ENCODE data around the gene GRAMD4. TPM values are rescaled to one million over a fixed set of nuclear protein-coding genes. Genes with fewer than 3 reads are reported as not detected.

GRAMD4 gene
- total and polyA plus RNA-seq, 10 of the 15 experiments (the other 5 are each of a cell fraction or from before 2014, with no cell fraction given) = 0.21 to 45.5 (median 10.6) TPM

GRCh38 chr22:46682011-46682731 lies 62.0 kb downstream of the GRAMD4 start:
- 0 out of 2 replicates have a peak, but pooled peaks cover 2% of the 10 kb centered on the region for H4K20me1 ChIP-seq (ENCODE audit: control insufficient read depth, insufficient read depth)
- H3K9me3 ChIP-seq (replicated peaks; ENCODE audit: control insufficient read depth, insufficient read depth, low read length) = no peaks in the 10 kb centered on the region
- H3K36me3 ChIP-seq (ENCODE audit: control insufficient read depth in 2 of 2, insufficient read depth in 2 of 2, low read length in 1 of 2) = peaks cover 1 to 16% of the 10 kb centered on the region in 2 experiments; a peak in 3 of 4 replicates
- peaks cover 26% of the 10 kb centered on the region for H3K4me1 ChIP-seq (ENCODE audit: control insufficient read depth, insufficient read depth, low read length)
- H3K4me3 ChIP-seq = no peak overlapping the region
- ChIA-PET CTCF (interaction anchor here (0.6 to 4.5 kb wide), 9 partner anchors 10 to 649 kb away, joined by 3 to 37 read pairs (median 4); no protein-coding TSS in a partner anchor), POLR2A (no interaction called here), SMC1A (ENCODE audit: uncharacterized antibody, unreplicated experiment) (interaction anchor here (1.1 to 3.1 kb wide), 3 partner anchors 15 to 118 kb away, joined by 3 to 13 read pairs (median 4); no protein-coding TSS in a partner anchor), RAD21 (ENCODE audit: unreplicated experiment) (interaction anchor here (1.9 kb wide), 1 partner anchor 119 kb away, joined by 8 read pairs; no protein-coding TSS in a partner anchor)
- H3K9ac ChIP-seq (ENCODE audit: control insufficient read depth, insufficient read depth, low read length) = no peak overlapping the region
- intact Hi-C loops (cut with micrococcal nuclease; ENCODE audit: unreplicated experiment) (no loop called here), in situ Hi-C loops (cut with MboI) (no loop called here)
- no peak overlapping the region for H2AFZ ChIP-seq (ENCODE audit: control insufficient read depth, low read depth, low read length)
- no peaks in the 10 kb centered on the region for H3K79me2 ChIP-seq (ENCODE audit: control insufficient read depth, insufficient read depth, low read length)
- TF ChIP-seq CHD2 (IDR thresholded peaks at IDR 0.05; ENCODE audit: borderline replicate concordance, low read depth, low read length) (no peak), MTA3 (IDR thresholded peaks at IDR 0.05; ENCODE audit: borderline replicate concordance, low read length) (0 out of 2 replicates have a peak, but pooled peaks have one; percentile 26)
- no peaks in the 10 kb centered on the region for H3K27me3 ChIP-seq (replicated peaks in 1 of 2; ENCODE audit: control insufficient read depth in 2 of 2, insufficient read depth in 2 of 2, low read length in 1 of 2)
- FAIRE-seq (no peak), ATAC-seq (no peak), DNase-seq (ENCODE audit: low read depth, low spot score) (no peak)
- no peak overlapping the region for H3K4me2 ChIP-seq (ENCODE audit: control insufficient read depth, insufficient read depth)
- H3K27ac ChIP-seq (ENCODE audit: control insufficient read depth, insufficient read depth) = no peak overlapping the region
- 89% methylated on average over 19 of the region's 19 CpGs for WGBS (ENCODE audit: insufficient coverage, insufficient replicate concordance, low lambda C conversion rate, missing lambda C conversion rate)
- no TSS peak for BruUV-seq (replicated peaks)

GRCh38 chr22:46684706-46685105 lies 64.5 kb downstream of the GRAMD4 start:
- no peaks in the 10 kb centered on the region for H3K79me2 ChIP-seq (ENCODE audit: control insufficient read depth, insufficient read depth, low read length)
- in situ Hi-C loops (cut with MboI) = no loop called here
- H3K36me3 ChIP-seq (ENCODE audit: control insufficient read depth in 2 of 2, insufficient read depth in 2 of 2, low read length in 1 of 2) = peaks cover 4 to 21% of the 10 kb centered on the region in 2 experiments; a peak in 3 of 4 replicates
- ChIA-PET CTCF (interaction anchor here (4.5 kb wide), 1 partner anchor 121 kb away, joined by 37 read pairs; no protein-coding TSS in a partner anchor), RAD21 (ENCODE audit: unreplicated experiment) (no interaction called here), POLR2A (no interaction called here), SMC1A (ENCODE audit: uncharacterized antibody, unreplicated experiment) (no interaction called here)
- ATAC-seq (peak; percentile 92), DNase-seq (ENCODE audit: low read depth, low spot score) (peak; percentile 40), FAIRE-seq (peak; percentile 92)
- H3K4me2 ChIP-seq (ENCODE audit: control insufficient read depth, insufficient read depth) = peak overlapping the region; percentile 75
- 0 out of 2 replicates have a peak, but pooled peaks cover 2% of the 10 kb centered on the region for H4K20me1 ChIP-seq (ENCODE audit: control insufficient read depth, insufficient read depth)
- no peak overlapping the region for H3K27ac ChIP-seq (ENCODE audit: control insufficient read depth, insufficient read depth)
- no peak overlapping the region for H2AFZ ChIP-seq (ENCODE audit: control insufficient read depth, low read depth, low read length)
- WGBS (ENCODE audit: insufficient coverage, insufficient replicate concordance, low lambda C conversion rate, missing lambda C conversion rate) = 9% methylated on average over 10 of the region's 10 CpGs
- peaks cover 26% of the 10 kb centered on the region for H3K4me1 ChIP-seq (ENCODE audit: control insufficient read depth, insufficient read depth, low read length)
- no peak overlapping the region for H3K4me3 ChIP-seq
- no peaks in the 10 kb centered on the region for H3K27me3 ChIP-seq (replicated peaks in 1 of 2; ENCODE audit: control insufficient read depth in 2 of 2, insufficient read depth in 2 of 2, low read length in 1 of 2)
- H3K9ac ChIP-seq (ENCODE audit: control insufficient read depth, insufficient read depth, low read length) = no peak overlapping the region
- TSS peak; percentile 74 for BruUV-seq (replicated peaks)
- intact Hi-C loops (cut with micrococcal nuclease; ENCODE audit: unreplicated experiment) = loop anchor here (1.0 kb wide), 1 partner anchor 121 kb away; no protein-coding TSS in a partner anchor
- no peaks in the 10 kb centered on the region for H3K9me3 ChIP-seq (replicated peaks; ENCODE audit: control insufficient read depth, insufficient read depth, low read length)
- TF ChIP-seq KDM1A (IDR thresholded peaks at IDR 0.05; ENCODE audit: borderline replicate concordance) (no peak), RAD21 (IDR thresholded peaks at IDR 0.05; ENCODE audit: insufficient read depth, low read depth, low read length) (no peak), NFXL1 (IDR thresholded peaks at IDR 0.05; ENCODE audit: borderline replicate concordance) (no peak), ASH2L (IDR thresholded peaks at IDR 0.05; ENCODE audit: borderline replicate concordance, low read depth) (no peak), CTCF (IDR thresholded peaks at IDR 0.05 in 2 of 3, conservative IDR thresholded peaks at IDR 0.05 in 1 of 3; ENCODE audit: control insufficient read depth in 2 of 3, extremely low read depth in 1 of 3, insufficient read depth in 1 of 3, low read depth in 3 of 3, low read length in 3 of 3) (peak in 2 of 3 experiments; percentile 2 to 13; a peak in 1 of 6 replicates), SKIL (IDR thresholded peaks at IDR 0.05; ENCODE audit: low read depth, poor library complexity, severe bottlenecking) (peak; percentile 82), PKNOX1 (IDR thresholded peaks at IDR 0.05) (peak; percentile 70)
